HG03442 (cell line): ENCODE data around the gene BCL7C.
"Not testable (repeated sequence)": the region's sequence is repeated elsewhere in the genome, so short reads cannot be mapped to it uniquely, and the experiment has no call there.

ENCODE experiments used
- ATAC-seq: cut with Tn5 transposase; IDR thresholded peaks from one replicate; pipeline ENCODE4 v1.9.1; 2021; ENCODE audit warnings: mild to moderate bottlenecking, moderate library complexity; ENCODE audit not compliant: unreplicated experiment

The BCL7C gene

DNA sequence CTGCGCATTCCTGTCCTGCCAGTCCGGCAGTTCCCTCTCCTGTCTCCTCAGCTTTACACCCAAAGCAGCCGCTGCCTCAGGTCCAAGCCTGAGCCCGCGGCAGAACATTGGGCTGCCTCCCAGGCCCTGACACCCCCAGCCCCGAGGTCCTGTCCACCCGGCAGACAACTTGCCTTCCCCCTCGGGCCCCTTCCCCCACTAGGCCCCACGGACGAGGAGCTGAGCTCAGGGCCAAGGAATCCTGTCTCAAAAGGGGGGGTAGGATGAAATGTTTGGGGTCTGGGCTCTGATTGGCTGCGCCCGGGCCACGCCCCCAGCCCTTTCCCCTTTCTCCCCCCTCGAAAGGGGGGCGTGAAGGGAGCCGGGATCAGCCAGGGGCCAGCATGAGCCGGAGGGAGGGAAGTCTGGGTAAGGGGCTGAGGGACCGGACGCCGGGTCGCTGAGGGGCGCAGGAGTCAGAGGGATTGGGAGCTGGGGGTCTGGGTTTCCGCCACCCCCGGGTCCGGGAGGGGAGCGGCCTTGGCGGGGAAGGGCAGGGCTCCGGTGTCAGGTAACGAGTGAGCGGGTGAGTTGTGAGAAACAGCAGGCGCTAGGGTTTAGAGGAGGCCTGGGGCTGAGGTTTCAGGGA is 2.5 kb upstream of the BCL7C start, which contains the start of gene CTF1:
TSS of gene CTF1 (plus strand) at position 354 of the 628 bp plus-strand sequence. CDS start at position 384, 30 bp downstream.
- no peak for ATAC-seq

DNA sequence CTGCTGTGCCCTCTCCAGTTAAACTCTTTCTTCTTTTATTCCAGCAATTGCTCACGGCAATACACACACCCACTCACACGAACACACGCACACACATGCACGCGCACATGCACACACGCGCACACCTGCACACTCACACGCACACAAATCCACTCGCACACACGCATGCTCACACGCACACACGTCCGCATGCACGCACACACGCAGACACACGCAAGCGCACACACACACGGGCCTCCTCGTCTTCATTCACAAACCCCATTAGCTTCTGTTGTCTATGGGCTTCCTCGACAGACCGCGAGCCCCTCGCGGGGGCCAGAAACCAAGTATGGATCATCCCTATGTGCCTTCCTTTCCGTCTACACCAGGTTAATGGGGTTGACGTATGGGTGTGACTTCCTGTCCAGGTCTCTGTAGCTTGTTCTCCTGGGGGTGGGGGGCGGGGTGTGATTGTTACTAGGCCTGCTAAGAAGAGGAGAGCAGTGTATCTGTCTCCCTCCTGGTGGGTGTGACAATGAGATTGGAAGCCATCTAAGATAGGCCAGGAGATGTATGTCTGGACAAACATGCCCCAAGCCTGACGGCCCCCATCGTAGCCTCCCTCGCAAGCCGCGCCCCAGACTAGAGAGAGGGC is 1.9 kb upstream of the BCL7C start:
- ATAC-seq = no peak

DNA sequence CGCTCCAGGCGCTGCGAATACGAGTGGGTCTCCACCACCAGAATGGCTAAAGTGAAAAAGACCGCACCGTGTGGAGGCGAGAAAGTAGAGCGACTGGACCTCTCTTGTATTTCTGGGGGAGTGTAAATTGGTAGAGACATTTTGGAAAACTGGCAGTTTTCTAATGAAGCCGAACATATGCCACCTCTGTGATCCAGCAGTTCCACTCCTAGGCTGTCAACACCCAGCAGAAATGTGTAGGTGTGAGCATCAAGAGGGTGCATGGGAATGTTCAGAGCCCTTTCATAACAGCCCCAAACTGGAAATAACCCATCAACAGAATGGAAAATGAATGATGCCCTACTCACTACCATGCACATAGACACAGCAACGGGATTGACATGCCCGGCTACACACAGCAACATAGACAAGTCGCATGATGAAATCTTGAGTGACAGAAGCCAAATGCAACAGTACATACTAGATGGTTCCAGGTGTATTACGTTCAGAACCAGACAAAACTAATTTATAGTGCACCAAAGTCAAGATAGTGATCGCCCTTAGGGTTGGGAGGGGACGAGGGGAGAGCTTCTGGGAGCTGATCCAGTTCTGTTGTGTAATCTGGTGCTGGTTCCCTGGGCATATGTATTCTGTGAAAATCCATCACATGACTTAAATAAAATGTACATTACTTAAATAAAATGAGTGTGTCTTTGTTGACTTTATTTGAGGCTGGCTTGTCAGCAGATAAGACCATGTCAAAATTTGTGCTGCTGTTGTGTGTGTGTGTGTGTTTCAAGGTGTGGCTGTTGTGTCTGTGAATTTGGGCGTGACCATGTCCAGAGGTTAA is 877 bp upstream of the BCL7C start:
- ATAC-seq = no peak

DNA sequence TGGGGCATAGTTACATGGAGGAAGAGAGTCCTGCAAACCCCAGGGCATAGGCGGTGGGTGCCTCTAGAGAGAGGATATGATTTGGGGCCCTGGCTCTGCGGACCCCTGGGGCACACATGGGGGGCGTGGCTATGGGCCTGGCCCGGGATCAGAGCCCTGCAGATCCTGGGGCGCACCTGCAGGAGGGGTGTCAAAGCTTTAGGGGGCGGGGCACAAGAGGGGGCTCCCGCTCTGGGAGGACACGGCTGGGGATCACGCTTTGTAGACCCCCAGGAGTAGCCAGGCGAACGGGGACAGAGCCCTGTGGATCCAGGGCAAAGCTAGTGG is 497 bp downstream of the BCL7C start:
- peak; percentile 2 for ATAC-seq

DNA sequence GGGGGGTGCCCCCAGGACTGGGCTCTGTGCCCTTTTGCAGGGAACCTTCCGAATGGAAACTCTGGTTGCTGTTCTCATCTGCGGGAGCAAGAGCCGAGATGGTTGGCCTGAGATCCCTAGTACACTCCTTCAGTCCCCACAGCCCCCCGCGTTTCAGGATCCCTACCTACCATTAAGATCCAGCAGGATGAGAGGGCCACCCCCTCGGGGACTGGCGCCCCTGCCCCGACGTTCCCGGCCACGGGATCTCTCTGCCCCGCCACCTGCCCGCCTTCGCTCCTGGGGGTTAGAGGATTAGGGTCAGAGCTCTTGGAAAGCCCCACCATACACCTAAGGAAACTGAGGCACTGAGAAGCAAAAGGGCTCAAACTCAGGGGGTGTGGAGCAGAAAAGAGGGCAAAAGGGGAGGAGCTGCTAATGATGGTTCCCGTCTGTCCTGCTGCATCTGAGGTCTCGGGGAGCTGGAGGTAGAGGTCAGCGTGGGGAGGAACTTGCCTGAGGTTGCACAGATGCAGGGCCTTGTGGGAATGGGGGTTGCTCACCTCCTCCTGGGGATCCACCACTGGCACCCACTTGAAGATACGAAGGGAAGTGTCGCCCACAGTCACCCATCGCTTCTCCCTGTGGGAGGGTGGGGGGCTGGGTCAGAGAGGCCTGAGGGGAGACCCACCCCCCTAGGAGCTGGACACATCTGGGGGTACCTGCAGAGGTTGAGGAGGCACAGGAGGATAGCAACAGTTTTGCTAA is 1.0 kb downstream of the BCL7C start:
- ATAC-seq = no peak

DNA sequence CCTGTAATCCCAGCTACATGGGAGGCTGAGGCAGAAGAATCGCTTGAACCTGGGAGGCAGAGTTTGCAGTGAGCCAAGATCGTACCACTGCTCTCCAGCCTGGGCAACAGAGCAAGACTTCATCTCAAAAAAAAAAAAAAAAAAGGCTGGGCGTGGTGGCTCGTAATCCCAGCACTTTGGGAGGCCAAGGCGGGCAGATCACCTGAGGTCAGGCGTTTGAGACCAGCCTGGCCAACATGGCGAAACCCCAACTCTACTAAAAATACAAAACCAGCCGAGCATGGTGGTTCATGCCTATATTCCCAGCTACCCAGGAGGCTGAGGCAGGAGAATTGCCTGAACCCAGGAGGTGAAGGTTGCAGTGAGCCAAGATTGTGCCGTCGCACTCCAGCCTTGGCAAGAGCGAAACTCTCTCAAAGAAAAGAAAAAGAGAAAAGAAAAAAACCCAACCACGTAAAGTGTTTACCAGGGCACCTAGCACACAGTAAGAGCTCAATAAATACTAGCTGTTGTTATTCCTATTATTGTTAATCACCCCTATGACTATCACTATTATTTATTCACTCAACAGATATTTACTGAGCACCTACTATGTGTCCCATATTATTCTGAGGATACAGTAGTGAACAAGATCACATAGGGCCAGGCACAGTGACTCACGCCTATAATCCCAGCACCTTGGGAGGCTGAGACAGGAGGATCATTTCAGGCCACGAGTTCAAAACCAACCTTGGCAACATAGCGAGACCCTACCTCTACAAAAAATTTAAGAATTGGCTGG is 2.6 kb downstream of the BCL7C start:
- ATAC-seq = not testable (repeated sequence)

DNA sequence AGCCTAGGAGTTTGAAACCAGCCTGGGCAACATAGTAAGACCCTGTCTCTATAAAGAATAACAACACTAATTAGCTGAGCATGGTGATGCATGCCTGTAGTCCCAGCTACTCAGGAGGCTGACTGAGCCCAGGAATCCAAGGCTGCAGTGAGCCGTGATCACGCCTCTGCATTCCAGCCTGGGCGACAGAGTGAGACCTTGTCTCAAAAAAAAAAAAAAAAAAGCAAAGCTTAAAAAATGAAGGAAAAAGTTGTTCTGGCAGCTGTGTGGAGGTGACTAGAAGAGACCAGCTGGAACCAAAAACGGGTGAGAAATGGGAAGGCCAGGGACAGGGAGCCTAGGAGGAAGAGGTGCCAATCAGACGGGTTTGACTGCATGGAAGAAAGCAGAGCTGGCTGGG is 4.2 kb downstream of the BCL7C start:
- ATAC-seq = no peak

DNA sequence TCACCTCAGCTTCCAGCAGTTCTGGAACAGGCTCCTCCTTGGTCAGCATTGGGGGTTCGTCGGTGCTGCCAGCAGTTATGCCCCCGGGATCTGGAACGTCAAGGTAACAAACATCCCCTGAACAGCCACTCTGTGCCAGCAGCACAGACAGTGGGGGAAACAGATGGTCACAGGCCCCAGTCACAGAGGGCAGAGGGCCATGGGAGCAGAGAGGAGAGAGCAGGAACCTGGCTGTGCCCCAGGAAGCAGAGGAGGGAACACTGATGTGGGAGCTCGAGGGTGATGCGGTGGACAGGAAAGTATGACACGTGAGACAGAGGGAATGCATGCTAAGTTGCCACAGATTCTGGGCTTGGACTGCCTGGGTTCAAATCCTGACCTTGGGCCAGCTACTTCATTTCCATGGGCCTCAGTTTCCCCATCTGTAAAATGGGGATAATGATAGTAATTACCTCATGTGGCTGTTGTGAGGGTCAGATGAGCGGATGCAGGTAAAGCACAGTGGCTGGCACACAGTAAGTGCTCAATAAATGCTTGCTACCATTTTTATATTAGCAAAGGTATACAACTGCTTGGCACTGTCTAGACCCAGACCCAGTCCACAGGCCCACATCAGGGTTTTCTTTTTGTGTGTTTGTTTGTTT is 4.9 kb downstream of the BCL7C start:
- no peak for ATAC-seq

DNA sequence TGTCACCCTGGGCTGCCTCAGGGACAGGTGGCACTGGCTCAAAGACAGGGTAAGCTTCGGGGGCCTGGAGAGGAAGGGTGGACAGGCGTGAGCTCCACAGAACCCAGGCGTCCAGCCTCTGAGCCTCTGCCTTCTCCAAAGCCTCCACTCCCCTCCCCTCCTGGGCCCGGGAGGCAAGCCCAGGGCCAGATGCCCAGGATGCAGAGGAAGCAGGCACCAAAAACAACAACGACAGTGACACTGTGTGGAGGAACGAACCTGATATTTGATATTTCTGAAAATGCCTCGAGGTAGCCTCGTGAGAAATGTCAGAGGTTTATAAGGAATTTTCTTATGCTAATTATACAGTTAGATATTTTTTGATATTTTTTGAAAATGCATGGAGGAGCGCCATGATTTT is 6.0 kb downstream of the BCL7C start:
- no peak for ATAC-seq

DNA sequence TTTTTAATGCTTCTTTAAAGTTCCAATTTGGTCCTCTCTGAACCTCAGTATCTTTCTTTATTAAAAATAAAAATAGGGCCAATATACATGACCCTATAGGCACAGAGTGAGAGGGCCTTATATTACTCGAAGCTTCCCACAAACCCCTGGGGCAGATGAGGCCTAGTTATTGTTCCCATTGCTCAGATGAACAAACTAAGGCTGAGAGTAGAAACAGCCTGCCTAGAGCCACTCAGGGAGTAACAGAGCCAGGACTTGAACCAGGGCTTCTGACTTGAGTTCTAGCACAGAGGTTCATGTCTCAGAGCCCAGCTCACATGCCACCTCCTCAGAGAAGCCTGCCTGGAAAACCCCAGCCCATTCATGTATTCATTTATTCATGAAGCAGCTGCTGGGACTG is 7.7 kb downstream of the BCL7C start:
- ATAC-seq = no peak

DNA sequence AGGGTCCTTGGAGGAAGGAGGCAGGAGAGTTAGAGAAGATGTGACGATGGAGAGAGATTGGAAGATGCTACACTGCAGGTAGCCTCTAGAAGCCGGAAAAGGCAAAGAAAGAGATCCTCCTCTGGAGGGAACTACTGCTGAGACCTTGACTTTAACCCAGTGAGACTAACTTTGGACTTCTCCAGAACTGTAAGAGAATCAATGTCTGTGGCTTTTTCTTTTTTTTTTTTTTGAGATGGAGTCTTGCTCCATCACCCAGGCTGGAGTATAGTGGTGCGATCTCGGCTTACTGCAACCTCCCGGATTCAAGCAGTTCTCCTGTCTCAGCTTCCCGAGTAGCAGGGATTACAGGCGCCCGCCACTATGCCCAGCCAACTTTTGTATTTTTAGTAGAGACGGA is 8.7 kb downstream of the BCL7C start:
- ATAC-seq = no peak

DNA sequence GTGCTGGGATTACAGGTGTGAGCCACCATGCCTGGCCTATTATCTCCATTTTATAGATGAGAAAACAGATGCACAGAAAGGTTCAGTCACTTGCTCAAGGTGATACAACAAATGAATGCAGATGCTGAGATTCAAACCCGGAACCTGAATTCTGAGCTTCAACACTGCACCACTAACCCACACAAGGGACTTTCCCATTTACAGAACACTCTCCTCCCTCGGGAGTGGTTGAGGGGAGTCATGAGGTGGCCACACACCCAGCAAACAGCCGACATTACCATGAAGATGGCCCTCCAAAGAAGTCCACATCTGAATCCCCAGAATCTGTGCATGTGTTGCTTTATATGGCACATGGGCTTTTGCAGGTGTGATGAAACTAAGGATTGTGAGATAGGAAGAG is 9.1 kb downstream of the BCL7C start:
- ATAC-seq = no peak

DNA sequence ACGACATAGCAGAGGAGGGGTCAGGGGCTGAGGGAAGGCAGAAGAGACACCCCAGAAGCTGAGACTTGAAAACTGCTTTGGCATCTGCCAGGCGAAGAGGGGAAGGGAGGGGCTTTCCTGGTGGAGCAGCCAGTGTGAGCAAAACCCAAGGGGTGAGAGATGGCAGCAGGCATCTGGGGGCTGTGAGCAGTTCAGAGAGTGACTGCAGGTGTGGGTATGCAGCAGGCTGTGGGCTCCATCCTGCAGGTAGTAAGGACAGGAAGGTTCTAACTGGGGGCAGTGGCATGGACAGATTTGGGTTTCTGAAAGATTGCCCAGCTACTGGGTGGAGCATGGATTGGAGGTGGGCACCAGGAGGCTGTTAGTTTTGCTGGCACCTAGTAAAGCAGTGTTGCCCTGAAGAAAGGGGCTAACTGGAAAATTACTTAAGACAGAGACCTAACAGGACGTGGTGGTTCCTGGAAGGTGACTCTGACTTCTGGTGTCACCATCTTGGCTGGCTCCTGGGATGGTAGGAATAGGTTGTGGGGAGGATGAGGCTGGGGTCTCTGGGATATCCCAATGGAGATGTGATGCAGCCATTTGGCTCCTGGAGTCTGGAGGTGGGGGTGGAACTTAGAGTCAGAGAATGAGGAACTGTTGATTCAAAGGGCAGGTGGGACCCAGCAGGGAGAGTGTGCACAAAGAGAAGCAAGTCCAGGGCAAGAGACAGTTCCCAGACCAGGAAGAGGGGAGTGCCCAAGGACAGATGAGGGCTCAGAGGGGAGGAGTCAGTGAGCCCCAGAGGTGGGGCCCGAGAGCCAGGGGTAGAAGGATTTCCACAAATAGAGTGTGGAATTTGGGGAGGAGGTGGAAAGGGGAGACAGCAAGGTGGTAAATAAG is 11.2 kb downstream of the BCL7C start:
- no peak for ATAC-seq

DNA sequence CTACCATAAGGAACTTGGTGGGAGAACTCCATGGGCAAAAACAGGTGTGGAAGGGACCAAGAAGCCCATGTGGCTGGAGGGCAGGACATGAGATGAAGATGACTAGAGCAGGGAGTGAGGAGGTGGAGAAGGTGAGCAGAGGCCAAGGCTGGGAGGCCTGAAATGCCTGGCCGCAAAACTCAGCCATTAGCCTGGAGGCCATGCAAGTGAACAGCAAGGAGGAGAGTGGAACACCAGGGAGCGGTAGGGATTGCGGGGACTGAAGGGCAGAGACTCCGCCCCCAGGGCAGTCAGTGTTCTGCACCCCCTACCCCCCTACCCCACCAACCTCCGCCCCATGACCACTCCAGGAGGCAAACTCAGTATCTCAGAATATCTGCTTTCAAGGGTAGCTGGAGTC is 17.0 kb downstream of the BCL7C start:
- ATAC-seq = no peak

DNA sequence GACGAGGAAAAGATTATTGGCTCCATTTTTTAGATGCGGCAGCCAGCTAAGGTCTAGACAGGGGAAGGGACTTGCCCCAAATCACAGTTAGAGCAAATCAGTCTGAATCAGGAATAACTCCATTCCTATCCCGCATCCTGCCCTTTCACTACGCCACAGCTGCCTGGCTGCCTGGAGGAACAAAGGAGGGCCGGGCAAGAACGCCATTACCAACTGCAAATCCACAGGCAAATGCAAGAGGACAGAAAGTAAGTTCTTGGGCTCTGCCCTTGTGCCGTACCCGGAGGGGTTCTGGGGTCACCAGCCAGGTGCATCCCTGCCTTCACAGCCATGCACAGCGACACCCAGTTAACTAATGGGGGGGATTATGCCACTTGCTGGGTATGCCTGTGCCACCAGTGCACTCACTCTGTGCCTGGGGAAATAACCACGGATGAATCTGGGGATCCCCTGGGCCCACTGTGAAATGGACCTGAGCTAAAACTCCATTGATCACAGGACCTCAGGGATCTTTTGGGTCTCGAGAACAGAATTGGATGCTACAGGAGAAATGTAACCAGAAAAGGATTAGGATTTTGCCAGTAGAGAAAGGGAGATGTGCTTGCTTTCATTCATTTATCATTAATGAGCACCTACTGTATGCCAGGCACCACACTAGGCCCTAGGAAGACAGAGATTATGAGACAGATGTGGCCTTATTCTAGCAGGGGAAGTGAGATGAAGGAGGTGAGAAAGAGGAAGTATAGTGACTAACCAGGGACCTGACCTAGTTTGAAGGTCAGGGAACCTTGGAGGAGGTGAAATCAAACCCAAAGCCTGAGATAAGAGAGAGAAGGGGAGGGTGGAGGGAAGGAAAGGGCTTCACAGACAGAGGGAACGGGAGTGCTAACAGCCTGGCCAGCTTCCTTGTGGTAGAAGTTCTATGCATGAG is 17.7 kb downstream of the BCL7C start:
- ATAC-seq = peak; percentile 36

DNA sequence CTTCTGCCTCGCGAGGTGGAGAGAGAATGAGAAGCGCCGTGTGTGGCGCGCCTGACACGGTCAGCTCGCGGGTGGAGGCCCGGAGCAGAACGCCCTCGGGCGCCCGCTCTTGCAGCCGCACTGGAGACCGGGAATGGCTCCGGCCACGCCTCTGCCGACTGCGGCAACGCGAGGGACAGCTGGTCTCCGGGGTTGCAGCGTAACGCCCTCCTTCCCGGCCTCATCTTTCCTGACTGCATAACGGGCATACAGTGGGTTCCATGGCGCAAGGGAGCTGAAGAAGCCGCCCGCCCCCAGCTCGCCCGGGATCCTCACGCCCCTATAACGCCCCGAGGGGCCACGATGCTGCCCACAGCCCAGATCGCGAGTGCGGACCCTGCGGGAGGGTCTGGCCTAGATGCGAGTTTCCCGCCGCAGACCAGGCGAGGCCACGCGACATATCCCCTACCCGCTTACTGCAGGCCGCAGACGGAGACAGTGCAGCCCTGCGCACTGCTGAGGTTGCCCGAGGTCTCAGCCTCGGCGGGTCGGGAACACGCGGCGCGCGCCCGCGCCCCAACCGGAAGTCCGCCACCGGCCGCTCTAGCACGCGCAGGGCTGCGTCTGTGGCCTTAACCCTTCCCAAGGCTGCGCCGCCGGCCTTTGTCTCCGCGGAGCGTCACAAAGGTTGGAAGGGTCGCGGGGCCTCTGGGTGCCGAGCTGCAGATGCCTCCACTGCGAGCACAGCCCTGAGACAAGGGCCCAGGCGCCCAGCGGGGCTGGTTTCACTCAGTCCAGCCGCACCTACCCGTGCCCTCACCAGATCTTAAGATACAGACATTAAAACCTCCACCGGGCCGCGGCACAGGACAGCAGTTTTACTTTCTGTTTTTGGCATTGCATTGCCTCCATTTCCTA is 18.8 kb downstream of the BCL7C start:
- peak; percentile 76 for ATAC-seq

DNA sequence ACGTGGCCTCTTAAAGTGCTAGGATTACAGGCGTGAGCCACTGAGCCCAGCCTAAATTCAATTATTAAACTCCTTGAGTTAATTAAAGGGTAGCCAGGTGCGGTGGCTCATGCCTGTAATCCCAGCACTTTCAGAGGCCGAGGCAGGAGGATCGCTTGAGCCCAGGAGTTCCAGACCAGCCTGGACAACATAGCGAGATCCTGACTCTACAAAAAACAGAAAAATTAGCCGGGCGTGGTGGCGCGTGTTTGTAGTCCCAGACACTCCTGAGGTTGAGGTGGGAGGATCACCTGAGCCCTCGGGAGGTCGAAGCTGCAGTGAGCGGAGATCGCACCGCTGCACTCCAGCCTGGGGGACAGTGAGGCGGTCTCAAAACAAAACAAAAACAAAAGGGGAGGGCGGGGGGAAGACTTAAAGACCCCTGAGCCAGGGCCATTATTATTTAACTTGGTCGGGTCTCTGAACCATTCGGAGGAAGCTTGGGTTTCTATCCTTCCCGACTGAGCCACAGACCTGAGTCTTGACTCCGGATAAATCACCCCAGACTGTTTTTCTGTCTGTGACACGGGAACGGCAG is 19.5 kb downstream of the BCL7C start:
- no peak for ATAC-seq
